PC-9 (cell line): ENCODE results near the gene CELF2. TPM values are rescaled to one million over a fixed set of nuclear protein-coding genes. Genes with fewer than 3 reads are reported as not detected.

Source experiments
- BruUV-seq: library from RNA; stranded (reverse); fragments of 400-500 nt; replicated peaks from 2 replicates; lab custom pipeline; 2021; lab: Mats Ljungman, UMichigan
- CTCF ChIA-PET: fragments of 300-600 bp; sonication (Branson Sonifier 250); formaldehyde crosslinking; loops from one replicate; lab custom pipeline; 2022; ENCODE audit warnings: antibody characterized with exemption; lab: Charles Lee
- POLR2A ChIA-PET: fragments of 300-600 bp; sonication (Branson Sonifier 250); formaldehyde crosslinking; loops from one replicate; lab custom pipeline; 2022; ENCODE audit warnings: antibody characterized with exemption; ENCODE audit not compliant: unreplicated experiment; lab: Charles Lee
- DNase-seq, 2 experiments: peaks; one replicate each; pipeline versions ENCODE4 v3.0.0 to v3.0.0-alpha.2; 2015 to 2022; ENCODE audit warnings: mixed read lengths in 1 of 2
- H2AFZ ChIP-seq: fragments of 200-600 bp; sonication (generic); 2 replicates; pipeline ENCODE4 v1.8.1; 2017; ENCODE audit warnings: antibody characterized with exemption
- H3F3A ChIP-seq: fragments of 200-600 bp; sonication (generic); 2 replicates; pipeline ENCODE4 v1.8.1; 2017; ENCODE audit warnings: antibody characterized with exemption, mild to moderate bottlenecking, low read depth; ENCODE audit not compliant: insufficient read depth
- H3K27ac ChIP-seq: fragments of 200-600 bp; sonication (generic); 2 replicates; pipeline ENCODE4 v1.6.1; 2016; ENCODE audit warnings: mixed run types
- H3K27me3 ChIP-seq: fragments of 200-600 bp; sonication (generic); 2 replicates; pipeline ENCODE4 v1.6.1; 2016; ENCODE audit warnings: low read depth, mixed run types; ENCODE audit not compliant: insufficient read depth
- H3K36me3 ChIP-seq: fragments of 200-600 bp; sonication (generic); 2 replicates; pipeline ENCODE4 v1.6.1; 2016; ENCODE audit warnings: low read depth, mixed run types
- H3K4me1 ChIP-seq: fragments of 200-600 bp; sonication (generic); replicated peaks from 2 replicates; pipeline ENCODE4 v1.6.1; 2016; ENCODE audit warnings: mixed run types; ENCODE audit not compliant: insufficient read depth
- H3K4me2 ChIP-seq: fragments of 200-600 bp; sonication (generic); 2 replicates; pipeline ENCODE4 v1.6.1; 2017; ENCODE audit warnings: mixed run types
- H3K4me3 ChIP-seq: fragments of 200-600 bp; sonication (generic); 2 replicates; pipeline ENCODE4 v1.6.1; 2016; ENCODE audit warnings: mixed run types
- H3K79me2 ChIP-seq: fragments of 200-600 bp; sonication (generic); 2 replicates; pipeline ENCODE4 v1.6.1; 2017; ENCODE audit warnings: low read depth, mixed run types
- H3K9me2 ChIP-seq: fragments of 200-600 bp; sonication (generic); 2 replicates; pipeline ENCODE4 v1.8.1; 2017; ENCODE audit warnings: mild to moderate bottlenecking; ENCODE audit not compliant: insufficient read depth
- H3K9me3 ChIP-seq: fragments of 200-600 bp; sonication (generic); 2 replicates; pipeline ENCODE4 v1.8.1; 2016; ENCODE audit warnings: low read depth; ENCODE audit not compliant: insufficient read depth
- H4K20me1 ChIP-seq: fragments of 200-600 bp; sonication (generic); 2 replicates; pipeline ENCODE4 v1.8.1; 2017; ENCODE audit not compliant: insufficient read depth
- EZH2 ChIP-seq: fragments of 200-600 bp; sonication (generic); IDR thresholded peaks from 2 replicates; pipeline ENCODE4 v1.8.0; 2017; ENCODE audit warnings: antibody characterized with exemption, low read depth
- intact Hi-C: fragments of 100-400 bp; cut with micrococcal nuclease; formaldehyde crosslinking; loops from one replicate; pipeline ENCODE4 v1.10.0; 2022; ENCODE audit not compliant: unreplicated experiment
- total RNA-seq: library from RNA; stranded (reverse); gene quantifications from 2 replicates; pipeline ENCODE4 v1.2.3, GENCODE V29; 2021
- TF ChIP-seq, protein P1 (sequence below): fragments of 200-600 bp; sonication (generic); conservative IDR thresholded peaks from 2 replicates; pipeline ENCODE4 v1.6.1; 2017; ENCODE audit warnings: mixed run types, antibody characterized with exemption, mild to moderate bottlenecking, moderate library complexity

CELF2 gene
- total RNA-seq, 1 experiment from 2014 or later = not detected

DNA sequence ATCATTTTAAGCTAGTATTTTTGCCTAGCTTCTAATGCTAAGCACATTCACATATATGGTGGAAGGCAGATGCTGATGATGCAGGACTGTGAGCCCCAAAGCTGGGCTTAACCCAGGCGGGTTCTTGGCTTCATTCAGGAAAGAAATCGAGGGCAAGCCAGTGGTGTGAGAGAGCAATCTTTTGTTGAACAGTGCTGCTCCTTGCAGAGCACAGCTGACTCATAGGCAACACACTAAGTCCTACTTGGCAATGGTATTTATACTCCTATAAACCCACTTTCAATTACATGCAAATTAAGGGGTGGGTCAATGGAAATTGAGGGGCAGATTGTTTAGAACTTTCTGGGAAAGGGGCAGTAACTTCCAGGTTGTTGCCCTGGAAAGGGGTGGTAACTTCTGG, 42.0 kb upstream of the CELF2 start:
- CTCF ChIA-PET = no interaction called here
- no peaks in the 10 kb centered on the region for H3K9me2 ChIP-seq

DNA sequence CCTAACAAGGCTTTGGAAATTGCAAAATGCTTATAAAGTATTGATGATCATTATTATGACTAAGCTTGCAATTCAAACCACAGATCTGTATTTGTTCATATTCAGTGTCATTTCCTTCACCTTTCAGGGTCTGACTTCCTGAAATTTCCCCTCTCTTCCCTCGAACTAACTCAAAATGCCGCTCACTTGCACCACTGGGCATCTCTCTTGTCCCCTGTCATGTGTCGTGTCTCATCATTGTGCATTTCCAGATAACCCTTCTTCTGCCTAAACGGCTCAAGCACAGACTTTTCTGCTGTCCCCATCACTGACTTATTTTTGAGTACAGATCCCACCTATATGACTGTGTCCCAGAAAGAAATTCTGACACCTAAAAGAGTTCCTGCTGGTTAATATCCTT, 41.0 kb upstream of the CELF2 start:
- ChIA-PET CTCF (no interaction called here), POLR2A (no interaction called here)
- no peak for DNase-seq
- Histone ChIP-seq H3K4me2 (no peak overlapping the region), H3K36me3 (no peaks in the 10 kb centered on the region), H3K27ac (no peak overlapping the region), H3K27me3 (peaks cover 11% of the 10 kb centered on the region; the same call in 1 of the 2 replicates), H4K20me1 (no peaks in the 10 kb centered on the region), H3K79me2 (no peaks in the 10 kb centered on the region), H3K9me2 (no peaks in the 10 kb centered on the region), H3K9me3 (no peaks in the 10 kb centered on the region), H3F3A (no peaks in the 10 kb centered on the region), H3K4me1 (no peaks in the 10 kb centered on the region), H3K4me3 (no peak overlapping the region), H2AFZ (no peak overlapping the region)
- intact Hi-C loops = no loop called here
- no peak for TF ChIP-seq EZH2
- TF ChIP-seq, protein P1, sequence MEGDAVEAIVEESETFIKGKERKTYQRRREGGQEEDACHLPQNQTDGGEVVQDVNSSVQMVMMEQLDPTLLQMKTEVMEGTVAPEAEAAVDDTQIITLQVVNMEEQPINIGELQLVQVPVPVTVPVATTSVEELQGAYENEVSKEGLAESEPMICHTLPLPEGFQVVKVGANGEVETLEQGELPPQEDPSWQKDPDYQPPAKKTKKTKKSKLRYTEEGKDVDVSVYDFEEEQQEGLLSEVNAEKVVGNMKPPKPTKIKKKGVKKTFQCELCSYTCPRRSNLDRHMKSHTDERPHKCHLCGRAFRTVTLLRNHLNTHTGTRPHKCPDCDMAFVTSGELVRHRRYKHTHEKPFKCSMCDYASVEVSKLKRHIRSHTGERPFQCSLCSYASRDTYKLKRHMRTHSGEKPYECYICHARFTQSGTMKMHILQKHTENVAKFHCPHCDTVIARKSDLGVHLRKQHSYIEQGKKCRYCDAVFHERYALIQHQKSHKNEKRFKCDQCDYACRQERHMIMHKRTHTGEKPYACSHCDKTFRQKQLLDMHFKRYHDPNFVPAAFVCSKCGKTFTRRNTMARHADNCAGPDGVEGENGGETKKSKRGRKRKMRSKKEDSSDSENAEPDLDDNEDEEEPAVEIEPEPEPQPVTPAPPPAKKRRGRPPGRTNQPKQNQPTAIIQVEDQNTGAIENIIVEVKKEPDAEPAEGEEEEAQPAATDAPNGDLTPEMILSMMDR = no peak
- BruUV-seq = no TSS peak

More for the DNA sequence above, 42.0 kb upstream of the CELF2 start:
- DNase-seq = no peak
- H4K20me1 ChIP-seq = no peaks in the 10 kb centered on the region
- H3K27me3 ChIP-seq = peaks cover 16% of the 10 kb centered on the region; the same call in 1 of the 2 replicates
- intact Hi-C loops = no loop called here
- H3K4me1 ChIP-seq = no peaks in the 10 kb centered on the region
- no peak overlapping the region for H2AFZ ChIP-seq
- no peak overlapping the region for H3K4me3 ChIP-seq
- no peak overlapping the region for H3K27ac ChIP-seq
- TF ChIP-seq, protein P1 = no peak
- TF ChIP-seq EZH2 = no peak
- POLR2A ChIA-PET = no interaction called here
- no TSS peak for BruUV-seq
- H3K9me3 ChIP-seq = no peaks in the 10 kb centered on the region
- no peaks in the 10 kb centered on the region for H3F3A ChIP-seq
- no peaks in the 10 kb centered on the region for H3K36me3 ChIP-seq
- no peaks in the 10 kb centered on the region for H3K79me2 ChIP-seq
- no peak overlapping the region for H3K4me2 ChIP-seq

DNA sequence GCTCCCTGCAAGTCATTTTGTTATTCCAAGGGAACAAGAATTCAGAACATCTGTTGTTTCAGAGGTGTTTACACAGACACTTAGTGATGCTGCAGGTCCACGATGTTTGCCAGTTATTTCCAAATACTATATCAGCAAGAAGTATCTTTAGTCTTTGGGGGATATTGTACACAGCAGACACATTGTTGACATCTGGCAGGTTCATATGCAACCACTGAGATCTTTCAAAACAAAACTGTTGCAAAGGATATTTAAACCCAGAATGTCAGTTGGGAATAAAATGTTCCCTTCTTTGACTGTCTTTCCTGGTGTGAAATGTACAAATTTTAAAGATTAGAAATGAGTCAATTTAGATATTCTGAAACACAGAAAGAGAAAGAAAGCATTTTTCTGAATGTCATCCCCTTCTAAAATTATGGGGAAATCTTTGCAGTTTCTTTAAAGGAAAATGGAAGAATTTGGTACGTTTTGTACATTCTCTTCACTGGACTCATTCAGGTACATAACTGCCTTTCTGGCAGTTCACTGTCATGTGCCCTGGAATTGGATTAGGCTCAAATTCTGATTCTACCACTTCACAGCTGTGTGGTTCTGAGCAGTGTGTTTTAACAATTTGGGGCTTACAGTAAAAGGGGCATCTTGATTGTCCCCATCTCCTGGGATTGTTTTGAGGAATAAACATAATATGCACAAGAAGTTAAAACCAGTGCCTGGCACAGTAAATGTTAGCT, 40.3 kb upstream of the CELF2 start:
- Histone ChIP-seq H3F3A (no peaks in the 10 kb centered on the region), H3K4me1 (no peaks in the 10 kb centered on the region), H3K4me3 (no peak overlapping the region), H3K4me2 (no peak overlapping the region), H2AFZ (no peak overlapping the region), H3K9me3 (no peaks in the 10 kb centered on the region), H3K36me3 (no peaks in the 10 kb centered on the region), H3K27ac (no peak overlapping the region), H4K20me1 (no peaks in the 10 kb centered on the region), H3K27me3 (peaks cover 6% of the 10 kb centered on the region; the same call in 1 of the 2 replicates), H3K79me2 (no peaks in the 10 kb centered on the region), H3K9me2 (no peaks in the 10 kb centered on the region)
- no TSS peak for BruUV-seq
- intact Hi-C loops = no loop called here
- ChIA-PET POLR2A (no interaction called here), CTCF (no interaction called here)
- TF ChIP-seq EZH2 = no peak
- TF ChIP-seq, protein P1 = no peak
- DNase-seq = no peak
